H9 (cell line): ENCODE results near the gene RASGRF1. TPM values are rescaled to one million over a fixed set of nuclear protein-coding genes. Genes with fewer than 3 reads are reported as not detected.

ENCODE experiments used
- DNase-seq: peaks from one replicate; pipeline ENCODE4 v3.0.0-alpha.2; 2017
- H2AFZ ChIP-seq: one replicate; pipeline ENCODE4 v1.6.1; 2013; ENCODE audit warnings: mild to moderate bottlenecking, low read length, control low read depth, moderate library complexity
- H2AK5ac ChIP-seq: 2 replicates; pipeline ENCODE4 v1.6.1; 2013; ENCODE audit warnings: low read length, control low read depth, mixed read lengths; ENCODE audit not compliant: insufficient read length
- H2BK120ac ChIP-seq: one replicate; pipeline ENCODE4 v1.6.1; 2013; ENCODE audit warnings: low read depth, mild to moderate bottlenecking, low read length, control low read depth, inconsistent platforms; ENCODE audit not compliant: poor library complexity, severe bottlenecking
- H2BK12ac ChIP-seq: 2 replicates; pipeline ENCODE4 v1.6.1; 2013; ENCODE audit warnings: low read length, control low read depth, mixed read lengths, low read depth; ENCODE audit not compliant: insufficient read length
- H2BK15ac ChIP-seq: 2 replicates; pipeline ENCODE4 v1.6.1; 2013; ENCODE audit warnings: low read depth, low read length, control low read depth
- H2BK20ac ChIP-seq: one replicate; pipeline ENCODE4 v1.6.1; 2013; ENCODE audit warnings: low read depth, mild to moderate bottlenecking, low read length, control low read depth, inconsistent platforms; ENCODE audit not compliant: poor library complexity, severe bottlenecking
- H2BK5ac ChIP-seq: 2 replicates; pipeline ENCODE4 v1.6.1; 2013; ENCODE audit warnings: low read length, control low read depth, mixed read lengths; ENCODE audit not compliant: insufficient read length
- H3K14ac ChIP-seq: 2 replicates; pipeline ENCODE4 v1.6.1; 2013; ENCODE audit warnings: low read length, control low read depth; ENCODE audit not compliant: insufficient read depth
- H3K18ac ChIP-seq: 2 replicates; pipeline ENCODE4 v1.6.1; 2013; ENCODE audit warnings: low read depth, mild to moderate bottlenecking, mixed read lengths, low read length, control low read depth; ENCODE audit not compliant: insufficient read length
- H3K23ac ChIP-seq: 2 replicates; pipeline ENCODE4 v1.6.1; 2013; ENCODE audit warnings: low read length, control low read depth, mixed read lengths, low read depth; ENCODE audit not compliant: insufficient read length
- H3K23me2 ChIP-seq: 2 replicates; pipeline ENCODE4 v1.6.1; 2013; ENCODE audit warnings: low read depth, mild to moderate bottlenecking, mixed read lengths, low read length, control low read depth; ENCODE audit not compliant: insufficient read length, poor library complexity, severe bottlenecking
- H3K27ac ChIP-seq: 2 replicates; pipeline ENCODE4 v1.5.1; 2013; ENCODE audit warnings: low read length, control low read depth, mixed read lengths, low read depth; ENCODE audit not compliant: insufficient read length
- H3K27me3 ChIP-seq: 2 replicates; pipeline ENCODE4 v1.6.1; 2013; ENCODE audit warnings: low read length, control low read depth, inconsistent platforms; ENCODE audit not compliant: insufficient read depth
- H3K4ac ChIP-seq: 2 replicates; pipeline ENCODE4 v1.6.1; 2013; ENCODE audit warnings: low read depth, mild to moderate bottlenecking, control low read depth, inconsistent platforms, low read length, moderate library complexity
- H3K4me1 ChIP-seq: 2 replicates; pipeline ENCODE4 v1.6.1; 2013; ENCODE audit warnings: low read length, control low read depth, inconsistent platforms; ENCODE audit not compliant: insufficient read depth
- H3K4me2 ChIP-seq: 2 replicates; pipeline ENCODE4 v1.6.1; 2013; ENCODE audit warnings: low read length, control low read depth, mixed read lengths; ENCODE audit not compliant: insufficient read length, insufficient read depth
- H3K56ac ChIP-seq: 2 replicates; pipeline ENCODE4 v1.6.1; 2013; ENCODE audit warnings: low read depth, mild to moderate bottlenecking, mixed read lengths, low read length, control low read depth; ENCODE audit not compliant: insufficient read length
- H3K79me1 ChIP-seq: 2 replicates; pipeline ENCODE4 v1.6.1; 2013; ENCODE audit warnings: low read depth, mild to moderate bottlenecking, moderate library complexity, low read length, control low read depth, inconsistent platforms; ENCODE audit not compliant: insufficient read depth, poor library complexity, severe bottlenecking
- H3K79me2 ChIP-seq: 2 replicates; pipeline ENCODE4 v1.6.1; 2013; ENCODE audit warnings: low read length, control low read depth, inconsistent platforms; ENCODE audit not compliant: insufficient read depth
- H3K9ac ChIP-seq: 2 replicates; pipeline ENCODE4 v1.6.1; 2013; ENCODE audit warnings: low read length, control low read depth, mixed read lengths; ENCODE audit not compliant: insufficient read length; ENCODE audit errors: extremely low read depth
- H3K9me3 ChIP-seq: one replicate; pipeline ENCODE4 v1.6.1; 2013; ENCODE audit warnings: low read depth, low read length, inconsistent platforms; ENCODE audit not compliant: control insufficient read depth
- H3T11ph ChIP-seq: one replicate; pipeline ENCODE4 v1.6.1; 2013; ENCODE audit warnings: mild to moderate bottlenecking, low read length, control low read depth, inconsistent platforms
- H4K20me1 ChIP-seq: one replicate; pipeline ENCODE4 v1.6.1; 2013; ENCODE audit not compliant: control insufficient read depth, insufficient read length, insufficient read depth
- H4K5ac ChIP-seq: 2 replicates; pipeline ENCODE4 v1.6.1; 2013; ENCODE audit warnings: low read depth, mild to moderate bottlenecking, mixed read lengths, low read length, control low read depth; ENCODE audit not compliant: insufficient read length
- H4K8ac ChIP-seq: replicated peaks from 2 replicates; pipeline ENCODE4 v1.6.1; 2013; ENCODE audit warnings: low read length, control low read depth, mixed read lengths, low read depth; ENCODE audit not compliant: insufficient read length
- H4K91ac ChIP-seq: 2 replicates; pipeline ENCODE4 v1.6.1; 2013; ENCODE audit warnings: low read depth, mild to moderate bottlenecking, moderate library complexity, mixed read lengths, low read length, control low read depth; ENCODE audit not compliant: insufficient read length
- H3K27ac Mint-ChIP-seq, 3 experiments: 2 replicates in 2 of 3; 3 replicates in 1 of 3; pipeline ENCODE4 v1.8.0; 2020 to 2021; ENCODE audit warnings: mixed read lengths in 3 of 3, mild to moderate bottlenecking in 1 of 3, moderate library complexity in 1 of 3
- H3K27me3 Mint-ChIP-seq: 2 replicates; pipeline ENCODE4 v1.8.0; 2021; ENCODE audit warnings: low read depth, mild to moderate bottlenecking, moderate library complexity, mixed read lengths
- H3K36me3 Mint-ChIP-seq, 3 experiments: 2 replicates in 2 of 3; 3 replicates in 1 of 3; pipeline ENCODE4 v1.8.0; 2020 to 2021; ENCODE audit warnings: low read depth in 3 of 3, mixed read lengths in 3 of 3; ENCODE audit not compliant: insufficient read depth in 1 of 3
- H3K4me1 Mint-ChIP-seq, 2 experiments: 2 replicates each; pipeline ENCODE4 v1.8.0; 2020; ENCODE audit warnings: mixed read lengths in 2 of 2
- H3K4me3 Mint-ChIP-seq, 2 experiments: 2 replicates in 1 of 2; 3 replicates in 1 of 2; pipeline ENCODE4 v1.8.0; 2020 to 2021; ENCODE audit warnings: mild to moderate bottlenecking in 2 of 2, mixed read lengths in 2 of 2, moderate library complexity in 1 of 2
- H3K9me3 Mint-ChIP-seq, 2 experiments: 2 replicates in 1 of 2; 3 replicates in 1 of 2; pipeline ENCODE4 v1.8.0; 2020; ENCODE audit warnings: mild to moderate bottlenecking in 2 of 2, mixed read lengths in 2 of 2, moderate library complexity in 1 of 2
- CTCF ChIP-seq: fragments of 200-600 bp; sonication (generic); conservative IDR thresholded peaks from 3 replicates; pipeline ENCODE4 v1.8.0; 2021; ENCODE audit warnings: antibody characterized with exemption, mild to moderate bottlenecking
- WGBS: extraction: QIAGEN DNeasy Blood & Tissue Kit; methylation state at CpG from one replicate; pipeline ENCODE4 v1.1.7; 2013; ENCODE audit warnings: missing lambda C conversion rate, low lambda C conversion rate, mixed read lengths; ENCODE audit not compliant: insufficient read length; ENCODE audit errors: extremely low coverage; 5-methylcytosine and 5-hydroxymethylcytosine counted together
- total RNA-seq: library from RNA; stranded (reverse); gene quantifications from 2 replicates; pipeline ENCODE4 v1.2.1, GENCODE V29; 2021

Gene RASGRF1
- total RNA-seq, 1 experiment from 2014 or later: 0.48 TPM

- no peak overlapping the region for H2AK5ac ChIP-seq
- no peak overlapping the region for H3K56ac ChIP-seq
- H3K9me3 ChIP-seq: no peaks in the 10 kb centered on the region
- no peak overlapping the region for H3K14ac ChIP-seq
- H3T11ph ChIP-seq: no peak overlapping the region
- Mint-ChIP-seq H3K36me3 (peaks cover 0 to 4% (median 3%) of the 10 kb centered on the region in 3 experiments; a peak in 4 of 7 replicates), H3K9me3 (peaks cover 3 to 4% of the 10 kb centered on the region in 2 experiments; a peak in 4 of 5 replicates), H3K27me3 (peaks cover 21% of the 10 kb centered on the region), H3K4me3 (no peak overlapping the region), H3K4me1 (peaks cover 19 to 26% of the 10 kb centered on the region in 2 experiments), H3K27ac (no peak overlapping the region)
- H2BK120ac ChIP-seq: no peak overlapping the region
- H3K4ac ChIP-seq: no peak overlapping the region
- peaks cover 2% of the 10 kb centered on the region for H3K23me2 ChIP-seq
- DNase-seq: no peak
- no peak overlapping the region for H2BK20ac ChIP-seq
- no peak overlapping the region for H4K8ac ChIP-seq
- H3K18ac ChIP-seq: no peak overlapping the region
- no peak overlapping the region for H4K5ac ChIP-seq
- no peaks in the 10 kb centered on the region for H3K4me1 ChIP-seq
- no peak overlapping the region for H3K4me2 ChIP-seq
- TF ChIP-seq CTCF: no peak
- no peak overlapping the region for H2BK12ac ChIP-seq
- no peak overlapping the region for H2BK5ac ChIP-seq
- no peaks in the 10 kb centered on the region for H4K20me1 ChIP-seq
- no peak overlapping the region for H3K9ac ChIP-seq
- H3K79me1 ChIP-seq: no peaks in the 10 kb centered on the region
- H4K91ac ChIP-seq: no peak overlapping the region
- no peak overlapping the region for H3K23ac ChIP-seq
- no peaks in the 10 kb centered on the region for H3K79me2 ChIP-seq
- H2AFZ ChIP-seq: no peak overlapping the region
- no peak overlapping the region for H2BK15ac ChIP-seq
- whole genome bisulfite sequencing: no CpG with 5 or more reads among the region's 6 CpGs
- no peaks in the 10 kb centered on the region for H3K27me3 ChIP-seq
- H3K27ac ChIP-seq: no peak overlapping the region
Observed at GRCh38 chr15:79032656-79033055, 57.9 kb downstream of the RASGRF1 start.
